GM21526 (cell line): Measurements from ENCODE around the gene PPM1F.
"Not testable (repeated sequence)": the region's sequence is repeated elsewhere in the genome, so short reads cannot be mapped to it uniquely, and the experiment has no call there.

Source experiments
- ATAC-seq: cut with Tn5 transposase; IDR thresholded peaks from one replicate; pipeline ENCODE4 v1.9.1; 2021; ENCODE audit warnings: moderate library complexity; ENCODE audit not compliant: unreplicated experiment, low FRiP score

PPM1F gene

GRCh38 chr22:21923163-21923561 lies 29.5 kb downstream of the PPM1F start:
- no peak for ATAC-seq

- ATAC-seq = no peak
These were observed 30.1 kb downstream of the PPM1F start for GRCh38 chr22:21922370-21923162.

- no peak for ATAC-seq
These were observed 30.9 kb downstream of the PPM1F start for GRCh38 chr22:21921729-21922128.

GRCh38 chr22:21921184-21921721 lies 31.4 kb downstream of the PPM1F start:
- ATAC-seq = no peak

- ATAC-seq = no peak
These were observed 32.1 kb downstream of the PPM1F start for GRCh38 chr22:21920341-21921183.

- ATAC-seq = no peak
These were observed 32.9 kb downstream of the PPM1F start for GRCh38 chr22:21919526-21920307.

- ATAC-seq = no peak
These were observed 34.0 kb downstream of the PPM1F start for GRCh38 chr22:21918466-21919185.

GRCh38 chr22:21917959-21918261 lies 34.7 kb downstream of the PPM1F start:
- ATAC-seq = no peak

- ATAC-seq = no peak
These were observed 35.3 kb downstream of the PPM1F start for GRCh38 chr22:21917181-21917958.

GRCh38 chr22:21916309-21916918 lies 36.2 kb downstream of the PPM1F start:
- no peak for ATAC-seq

- ATAC-seq = no peak
These were observed 36.9 kb downstream of the PPM1F start for GRCh38 chr22:21915624-21916308.

- ATAC-seq = not testable (repeated sequence)
These were observed 38.5 kb downstream of the PPM1F start for GRCh38 chr22:21914033-21914642.

GRCh38 chr22:21910367-21910766 lies 42.3 kb downstream of the PPM1F start:
- not testable (repeated sequence) for ATAC-seq

GRCh38 chr22:21909871-21910270 lies 42.8 kb downstream of the PPM1F start:
- ATAC-seq = no peak

- ATAC-seq = no peak
These were observed 44.8 kb downstream of the PPM1F start for GRCh38 chr22:21907638-21908522.

- ATAC-seq = not testable (repeated sequence)
These were observed 47.4 kb downstream of the PPM1F start for GRCh38 chr22:21905234-21905633.

- no peak for ATAC-seq
These were observed 48.3 kb downstream of the PPM1F start for GRCh38 chr22:21904250-21904789.
